GM10266 (cell line): Measurements from ENCODE around the gene C16orf96.
"Not testable (repeated sequence)": the region's sequence is repeated elsewhere in the genome, so short reads cannot be mapped to it uniquely, and the experiment has no call there.

ENCODE experiments used
- DNase-seq: peaks from one replicate; pipeline ENCODE4 v3.0.0; 2012; ENCODE audit errors: extremely low spot score
- CTCF ChIP-seq: IDR thresholded peaks from 2 replicates; pipeline ENCODE4 v1.5.1; 2012; ENCODE audit warnings: mild to moderate bottlenecking, low read depth; ENCODE audit not compliant: control insufficient read depth, insufficient read depth; ENCODE audit errors: missing control alignments

C16orf96 gene

GRCh38 chr16:4564661-4565267 is 8.6 kb downstream of the C16orf96 start:
- no peak for TF ChIP-seq CTCF
- DNase-seq = no peak

- no peak for DNase-seq
- TF ChIP-seq CTCF = no peak
Observed at GRCh38 chr16:4566144-4566543, 10.0 kb downstream of the C16orf96 start.

- no peak for TF ChIP-seq CTCF
- no peak for DNase-seq
Observed at GRCh38 chr16:4570086-4570485, 13.9 kb downstream of the C16orf96 start.

GRCh38 chr16:4570688-4571321 is 14.7 kb downstream of the C16orf96 start:
- TF ChIP-seq CTCF = no peak
- DNase-seq = no peak

- no peak for DNase-seq
- TF ChIP-seq CTCF = no peak
Observed at GRCh38 chr16:4572715-4573114, 16.6 kb downstream of the C16orf96 start.

GRCh38 chr16:4573926-4574325 is 17.8 kb downstream of the C16orf96 start:
- DNase-seq = not testable (repeated sequence)

- no peak for DNase-seq
- no peak for TF ChIP-seq CTCF
Observed at GRCh38 chr16:4574919-4575705, 19.0 kb downstream of the C16orf96 start.

- TF ChIP-seq CTCF = no peak
- no peak for DNase-seq
Observed at GRCh38 chr16:4576008-4576407, 19.9 kb downstream of the C16orf96 start.
